Measurements from ENCODE around the gene SARS1.
"Not testable (repeated sequence)": the region's sequence is repeated elsewhere in the genome, so short reads cannot be mapped to it uniquely, and the experiment has no call there.

The SARS1 gene

GRCh38 chr1:109213824-109214693 lies at the start of gene SARS1:
Gene SARS1, plus strand, starts transcription at chr1:109213918. Its CDS starts 75 bp downstream, at chr1:109213993.
- DNase-seq (ENCODE audit: low read depth in 4 of 4, low spot score in 1 of 4) = peak; percentile 67 to 83 (median 78)

- DNase-seq (ENCODE audit: low read depth in 4 of 4, low spot score in 1 of 4) = no peak
These were observed 49.2 kb upstream of the SARS1 start for GRCh38 chr1:109164538-109164937.

- no peak for DNase-seq (ENCODE audit: low read depth in 4 of 4, low spot score in 1 of 4)
These were observed 46.7 kb upstream of the SARS1 start for GRCh38 chr1:109167001-109167506.

GRCh38 chr1:109170035-109170764 lies 43.5 kb upstream of the SARS1 start:
- DNase-seq (ENCODE audit: low read depth in 4 of 4, low spot score in 1 of 4) = no peak

- no peak for DNase-seq (ENCODE audit: low read depth in 4 of 4, low spot score in 1 of 4)
These were observed 42.1 kb upstream of the SARS1 start for GRCh38 chr1:109171646-109172045.

- not testable (repeated sequence) for DNase-seq (ENCODE audit: low read depth in 4 of 4, low spot score in 1 of 4)
These were observed 37.4 kb upstream of the SARS1 start for GRCh38 chr1:109176349-109176748.

- not testable (repeated sequence) for DNase-seq (ENCODE audit: low read depth in 4 of 4, low spot score in 1 of 4)
These were observed 33.0 kb upstream of the SARS1 start for GRCh38 chr1:109180715-109181084.

- no peak for DNase-seq (ENCODE audit: low read depth in 4 of 4, low spot score in 1 of 4)
These were observed 32.5 kb upstream of the SARS1 start for GRCh38 chr1:109181085-109181806.

GRCh38 chr1:109181807-109182163 lies 31.9 kb upstream of the SARS1 start:
- DNase-seq (ENCODE audit: low read depth in 4 of 4, low spot score in 1 of 4) = no peak

- no peak for DNase-seq (ENCODE audit: low read depth in 4 of 4, low spot score in 1 of 4)
These were observed 30.5 kb upstream of the SARS1 start for GRCh38 chr1:109183058-109183738.

GRCh38 chr1:109184687-109185086 lies 29.0 kb upstream of the SARS1 start:
- no peak for DNase-seq (ENCODE audit: low read depth in 4 of 4, low spot score in 1 of 4)

- DNase-seq (ENCODE audit: low read depth in 4 of 4, low spot score in 1 of 4) = no peak
These were observed 28.4 kb upstream of the SARS1 start for GRCh38 chr1:109185357-109185756.

GRCh38 chr1:109185990-109186732 lies 27.6 kb upstream of the SARS1 start:
- DNase-seq (ENCODE audit: low read depth in 4 of 4, low spot score in 1 of 4) = no peak

GRCh38 chr1:109186733-109187086 lies 27.0 kb upstream of the SARS1 start:
- no peak for DNase-seq (ENCODE audit: low read depth in 4 of 4, low spot score in 1 of 4)

GRCh38 chr1:109187127-109187526 lies 26.6 kb upstream of the SARS1 start:
- DNase-seq (ENCODE audit: low read depth in 4 of 4, low spot score in 1 of 4) = no peak

- DNase-seq (ENCODE audit: low read depth in 4 of 4, low spot score in 1 of 4) = no peak
These were observed 25.5 kb upstream of the SARS1 start for GRCh38 chr1:109188200-109188599.

- no peak for DNase-seq (ENCODE audit: low read depth in 4 of 4, low spot score in 1 of 4)
These were observed 24.9 kb upstream of the SARS1 start for GRCh38 chr1:109188781-109189180.

GRCh38 chr1:109190189-109190588 lies 23.5 kb upstream of the SARS1 start:
- no peak for DNase-seq (ENCODE audit: low read depth in 4 of 4, low spot score in 1 of 4)

- DNase-seq (ENCODE audit: low read depth in 4 of 4, low spot score in 1 of 4) = no peak
These were observed 22.3 kb upstream of the SARS1 start for GRCh38 chr1:109191377-109191776.

GRCh38 chr1:109191891-109192290 lies 21.8 kb upstream of the SARS1 start:
- DNase-seq (ENCODE audit: low read depth in 4 of 4, low spot score in 1 of 4) = no peak

Measured in stimulated activated CD4-positive, alpha-beta T cell treated with anti-CD3 and anti-CD28 coated beads, Interleukin-1b, Interleukin-23, amount 100 ng/mL, for 24 hours (primary cell).